ENCODE data around the gene NCK2.

NCK2 gene

DNA sequence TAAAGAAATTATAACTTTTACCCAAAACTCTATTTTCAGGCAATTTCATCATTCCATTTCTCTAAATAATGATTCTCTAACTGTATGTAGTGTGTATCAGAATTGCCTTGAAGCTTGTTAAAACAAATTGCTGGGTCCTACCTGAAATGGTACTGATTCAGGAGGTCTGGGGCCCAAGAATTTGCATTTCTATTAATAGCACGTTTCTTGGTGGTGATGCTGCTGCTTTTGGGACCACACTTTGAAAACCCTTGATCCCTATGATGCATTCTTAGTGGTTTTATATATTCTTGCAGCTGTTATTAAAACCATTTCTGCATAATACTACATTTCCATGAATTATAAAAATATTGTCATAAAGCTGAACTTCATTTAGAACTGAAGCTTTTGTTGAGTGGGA is 140.7 kb downstream of the NCK2 start:
- Histone ChIP-seq H3K9me2 (replicated peaks; ENCODE audit: insufficient read depth, low read length) (no peaks in the 10 kb centered on the region), H3K9me3 (ENCODE audit: insufficient read depth, low read length) (no peaks in the 10 kb centered on the region), H3K79me2 (ENCODE audit: insufficient read depth, low read length) (no peaks in the 10 kb centered on the region), H3K27me3 (ENCODE audit: low read length) (no peaks in the 10 kb centered on the region), H3K27ac (ENCODE audit: low read depth, low read length) (no peak overlapping the region), H3K9ac (ENCODE audit: low read length) (no peak overlapping the region), H2AFZ (ENCODE audit: low read depth, low read length, severe bottlenecking) (no peak overlapping the region), H3F3A (ENCODE audit: insufficient read depth) (no peaks in the 10 kb centered on the region), H3K36me3 (ENCODE audit: low read length) (no peaks in the 10 kb centered on the region), H3K4me2 (ENCODE audit: low read depth, low read length, poor library complexity, severe bottlenecking) (no peak overlapping the region), H3K4me3 (ENCODE audit: insufficient read depth, low read length, poor library complexity, severe bottlenecking) (no peak overlapping the region), H4K20me1 (ENCODE audit: low read depth, low read length) (no peaks in the 10 kb centered on the region)
- TF ChIP-seq, protein P1, sequence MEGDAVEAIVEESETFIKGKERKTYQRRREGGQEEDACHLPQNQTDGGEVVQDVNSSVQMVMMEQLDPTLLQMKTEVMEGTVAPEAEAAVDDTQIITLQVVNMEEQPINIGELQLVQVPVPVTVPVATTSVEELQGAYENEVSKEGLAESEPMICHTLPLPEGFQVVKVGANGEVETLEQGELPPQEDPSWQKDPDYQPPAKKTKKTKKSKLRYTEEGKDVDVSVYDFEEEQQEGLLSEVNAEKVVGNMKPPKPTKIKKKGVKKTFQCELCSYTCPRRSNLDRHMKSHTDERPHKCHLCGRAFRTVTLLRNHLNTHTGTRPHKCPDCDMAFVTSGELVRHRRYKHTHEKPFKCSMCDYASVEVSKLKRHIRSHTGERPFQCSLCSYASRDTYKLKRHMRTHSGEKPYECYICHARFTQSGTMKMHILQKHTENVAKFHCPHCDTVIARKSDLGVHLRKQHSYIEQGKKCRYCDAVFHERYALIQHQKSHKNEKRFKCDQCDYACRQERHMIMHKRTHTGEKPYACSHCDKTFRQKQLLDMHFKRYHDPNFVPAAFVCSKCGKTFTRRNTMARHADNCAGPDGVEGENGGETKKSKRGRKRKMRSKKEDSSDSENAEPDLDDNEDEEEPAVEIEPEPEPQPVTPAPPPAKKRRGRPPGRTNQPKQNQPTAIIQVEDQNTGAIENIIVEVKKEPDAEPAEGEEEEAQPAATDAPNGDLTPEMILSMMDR (IDR thresholded peaks at IDR 0.05; ENCODE audit: insufficient read depth, low read length, poor library complexity, severe bottlenecking), result no peak
- TF ChIP-seq EZH2phosphoT487 (conservative IDR thresholded peaks at IDR 0.05; ENCODE audit: low read length), result no peak

DNA sequence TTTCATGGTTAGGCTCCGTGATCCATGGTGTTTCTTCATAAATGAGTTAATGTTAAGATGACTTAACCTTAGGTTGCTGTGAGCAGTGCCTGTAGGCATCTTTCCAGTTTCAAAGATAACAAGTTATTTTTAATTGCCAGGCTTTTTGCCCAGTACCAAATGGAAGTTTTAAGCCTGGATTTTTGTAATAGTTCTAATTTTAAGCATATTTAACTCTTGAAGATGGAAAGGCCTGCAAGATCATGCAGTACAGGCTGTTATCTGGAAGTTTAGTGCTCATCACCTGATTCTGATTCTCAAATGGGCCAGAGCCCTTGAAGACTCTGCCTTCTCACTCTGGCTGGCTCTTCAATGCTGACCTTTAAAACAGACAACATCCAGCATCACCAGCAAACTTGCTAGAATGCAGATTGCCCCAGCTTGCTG is 141.3 kb downstream of the NCK2 start:
- Histone ChIP-seq H3K4me3 (ENCODE audit: insufficient read depth, low read length, poor library complexity, severe bottlenecking) (no peak overlapping the region), H4K20me1 (ENCODE audit: low read depth, low read length) (no peaks in the 10 kb centered on the region), H2AFZ (ENCODE audit: low read depth, low read length, severe bottlenecking) (no peak overlapping the region), H3K36me3 (ENCODE audit: low read length) (no peaks in the 10 kb centered on the region), H3K27me3 (ENCODE audit: low read length) (no peaks in the 10 kb centered on the region), H3K27ac (ENCODE audit: low read depth, low read length) (no peak overlapping the region), H3K9ac (ENCODE audit: low read length) (no peak overlapping the region), H3K9me2 (replicated peaks; ENCODE audit: insufficient read depth, low read length) (no peaks in the 10 kb centered on the region), H3K9me3 (ENCODE audit: insufficient read depth, low read length) (no peaks in the 10 kb centered on the region), H3F3A (ENCODE audit: insufficient read depth) (no peaks in the 10 kb centered on the region), H3K79me2 (ENCODE audit: insufficient read depth, low read length) (no peaks in the 10 kb centered on the region), H3K4me2 (ENCODE audit: low read depth, low read length, poor library complexity, severe bottlenecking) (no peak overlapping the region)
- TF ChIP-seq EZH2phosphoT487 (conservative IDR thresholded peaks at IDR 0.05; ENCODE audit: low read length), result no peak
- TF ChIP-seq, protein P1 (IDR thresholded peaks at IDR 0.05; ENCODE audit: insufficient read depth, low read length, poor library complexity, severe bottlenecking), result no peak

DNA sequence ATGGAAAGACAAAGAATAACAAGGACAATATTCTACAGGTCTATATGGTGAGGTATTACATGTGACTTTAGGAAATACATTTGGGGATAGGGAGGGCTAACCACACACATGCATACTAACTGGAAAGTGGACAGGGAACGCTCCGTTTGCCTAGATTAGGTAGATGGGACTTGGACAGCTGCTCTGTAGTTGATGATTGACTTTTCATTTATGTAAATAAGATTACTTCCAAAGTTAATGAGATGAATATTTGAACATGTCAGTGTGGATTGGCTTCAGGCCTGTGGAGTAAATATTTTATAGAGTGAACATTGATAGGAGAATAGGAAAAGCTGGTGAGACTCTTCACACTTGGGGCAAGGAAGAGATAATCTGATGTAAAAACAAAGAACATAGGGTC is 142.0 kb downstream of the NCK2 start:
- H3K27ac ChIP-seq (ENCODE audit: low read depth, low read length), result no peak overlapping the region
- H3K4me3 ChIP-seq (ENCODE audit: insufficient read depth, low read length, poor library complexity, severe bottlenecking), result no peak overlapping the region
- no peaks in the 10 kb centered on the region for H3K9me3 ChIP-seq (ENCODE audit: insufficient read depth, low read length)
- no peak for TF ChIP-seq EZH2phosphoT487 (conservative IDR thresholded peaks at IDR 0.05; ENCODE audit: low read length)
- TF ChIP-seq, protein P1 (IDR thresholded peaks at IDR 0.05; ENCODE audit: insufficient read depth, low read length, poor library complexity, severe bottlenecking), result no peak
- no peak overlapping the region for H2AFZ ChIP-seq (ENCODE audit: low read depth, low read length, severe bottlenecking)
- H3K4me2 ChIP-seq (ENCODE audit: low read depth, low read length, poor library complexity, severe bottlenecking), result no peak overlapping the region
- no peak overlapping the region for H3K9ac ChIP-seq (ENCODE audit: low read length)
- no peaks in the 10 kb centered on the region for H4K20me1 ChIP-seq (ENCODE audit: low read depth, low read length)
- no peaks in the 10 kb centered on the region for H3K27me3 ChIP-seq (ENCODE audit: low read length)
- H3F3A ChIP-seq (ENCODE audit: insufficient read depth), result no peaks in the 10 kb centered on the region
- no peaks in the 10 kb centered on the region for H3K9me2 ChIP-seq (replicated peaks; ENCODE audit: insufficient read depth, low read length)
- H3K79me2 ChIP-seq (ENCODE audit: insufficient read depth, low read length), result no peaks in the 10 kb centered on the region
- no peaks in the 10 kb centered on the region for H3K36me3 ChIP-seq (ENCODE audit: low read length)
